ENCODE measurements around the gene GGCX.

GRCh38 chr2:85560812-85561279 lies 447 bp downstream of the GGCX start:
- TF ChIP-seq, protein P1, sequence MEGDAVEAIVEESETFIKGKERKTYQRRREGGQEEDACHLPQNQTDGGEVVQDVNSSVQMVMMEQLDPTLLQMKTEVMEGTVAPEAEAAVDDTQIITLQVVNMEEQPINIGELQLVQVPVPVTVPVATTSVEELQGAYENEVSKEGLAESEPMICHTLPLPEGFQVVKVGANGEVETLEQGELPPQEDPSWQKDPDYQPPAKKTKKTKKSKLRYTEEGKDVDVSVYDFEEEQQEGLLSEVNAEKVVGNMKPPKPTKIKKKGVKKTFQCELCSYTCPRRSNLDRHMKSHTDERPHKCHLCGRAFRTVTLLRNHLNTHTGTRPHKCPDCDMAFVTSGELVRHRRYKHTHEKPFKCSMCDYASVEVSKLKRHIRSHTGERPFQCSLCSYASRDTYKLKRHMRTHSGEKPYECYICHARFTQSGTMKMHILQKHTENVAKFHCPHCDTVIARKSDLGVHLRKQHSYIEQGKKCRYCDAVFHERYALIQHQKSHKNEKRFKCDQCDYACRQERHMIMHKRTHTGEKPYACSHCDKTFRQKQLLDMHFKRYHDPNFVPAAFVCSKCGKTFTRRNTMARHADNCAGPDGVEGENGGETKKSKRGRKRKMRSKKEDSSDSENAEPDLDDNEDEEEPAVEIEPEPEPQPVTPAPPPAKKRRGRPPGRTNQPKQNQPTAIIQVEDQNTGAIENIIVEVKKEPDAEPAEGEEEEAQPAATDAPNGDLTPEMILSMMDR (conservative IDR thresholded peaks at IDR 0.05; ENCODE audit: low read depth, low read length), result no peak
- TF ChIP-seq POLR2A (IDR thresholded peaks at IDR 0.05; ENCODE audit: low read depth, low read length), result no peak
- no peak for TF ChIP-seq MXI1 (IDR thresholded peaks at IDR 0.05; ENCODE audit: borderline replicate concordance, low read depth, low read length)
- TF ChIP-seq, protein P2, sequence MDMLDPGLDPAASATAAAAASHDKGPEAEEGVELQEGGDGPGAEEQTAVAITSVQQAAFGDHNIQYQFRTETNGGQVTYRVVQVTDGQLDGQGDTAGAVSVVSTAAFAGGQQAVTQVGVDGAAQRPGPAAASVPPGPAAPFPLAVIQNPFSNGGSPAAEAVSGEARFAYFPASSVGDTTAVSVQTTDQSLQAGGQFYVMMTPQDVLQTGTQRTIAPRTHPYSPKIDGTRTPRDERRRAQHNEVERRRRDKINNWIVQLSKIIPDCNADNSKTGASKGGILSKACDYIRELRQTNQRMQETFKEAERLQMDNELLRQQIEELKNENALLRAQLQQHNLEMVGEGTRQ (IDR thresholded peaks at IDR 0.05; ENCODE audit: low read depth, low read length), result no peak
- TF ChIP-seq MAFK (IDR thresholded peaks at IDR 0.05; ENCODE audit: low read depth, low read length), result no peak
- TF ChIP-seq RAD21 (IDR thresholded peaks at IDR 0.05; ENCODE audit: low read length), result no peak
- TF ChIP-seq SMC3 (IDR thresholded peaks at IDR 0.05; ENCODE audit: low read depth, low read length), result no peak
- TF ChIP-seq BHLHE40 (IDR thresholded peaks at IDR 0.05; ENCODE audit: low read depth, low read length), result no peak
- no peak for TF ChIP-seq FOS (IDR thresholded peaks at IDR 0.05; ENCODE audit: low read depth, low read length)
- TF ChIP-seq CEBPB (IDR thresholded peaks at IDR 0.05; ENCODE audit: low read depth, low read length), result no peak
- no peak for TF ChIP-seq ELK1 (IDR thresholded peaks at IDR 0.05; ENCODE audit: borderline replicate concordance, low read depth, low read length)
- no peak for TF ChIP-seq NFE2L2 (IDR thresholded peaks at IDR 0.05; ENCODE audit: low read depth, low read length)
- no peak for TF ChIP-seq RFX5 (IDR thresholded peaks at IDR 0.05; ENCODE audit: low read depth, low read length)

Data from IMR-90 (cell line).